Left lung (tissue), 10 donors: ENCODE measurements around the gene NFIA. TPM values are rescaled to one million over a fixed set of nuclear protein-coding genes. Genes with fewer than 3 reads are reported as not detected.

Experiments used
- ATAC-seq: fragments of 200-7000 bp; cut with Tn5 transposase; one replicate; pipeline ENCODE4 v1.9.1; 2020; ENCODE audit warnings: moderate library complexity
- DNase-seq, 4 donors: peaks; one replicate each; pipeline ENCODE4 v3.0.0-alpha.2; 2013 to 2020
- H3K27ac ChIP-seq, 2 donors: fragments of 200-600 bp; sonication (generic) in 1 of 2; one replicate each; pipeline versions ENCODE4 v1.5.0 to v1.8.0; 2020 to 2021
- H3K27me3 ChIP-seq, 2 donors: fragments of 200-600 bp; sonication (generic) in 1 of 2; one replicate each; pipeline versions ENCODE4 v1.5.0 to v1.8.0; 2020 to 2021
- H3K36me3 ChIP-seq, 2 donors: fragments of 200-600 bp; sonication (generic) in 1 of 2; one replicate each; pipeline versions ENCODE4 v1.5.0 to v1.8.0; 2020 to 2021
- H3K4me1 ChIP-seq, 2 donors: fragments of 200-600 bp; one replicate each; pipeline ENCODE4 v1.8.0; 2021
- H3K4me3 ChIP-seq, 2 donors: fragments of 200-600 bp; sonication (generic) in 1 of 2; one replicate each; pipeline versions ENCODE4 v1.5.0 to v1.8.0; 2020 to 2021; ENCODE audit warnings: mild to moderate bottlenecking in 1 of 2
- H3K9me3 ChIP-seq, 2 donors: fragments of 200-600 bp; sonication (generic) in 1 of 2; one replicate each; pipeline versions ENCODE4 v1.5.0 to v1.8.0; 2020 to 2021
- CTCF ChIP-seq, 2 donors: fragments of 200-600 bp; sonication (generic) in 1 of 2; IDR thresholded peaks; one replicate each; pipeline versions ENCODE4 v1.5.0 to v1.8.0; 2021; ENCODE audit warnings: antibody characterized with exemption in 2 of 2
- intact Hi-C, 2 donors: fragments of 100-400 bp; cut with DNase I; formaldehyde crosslinking; loops; one replicate each; pipeline versions ENCODE4 v1.11.2 to v1.14.2; 2022
- polyA plus RNA-seq, 6 donors: library from polyadenylated mRNA; unstranded; fragments of 120-200 nt; gene quantifications; one replicate each; pipeline ENCODE4 v1.2.1, GENCODE V29; 2013; ENCODE audit not compliant: insufficient read length in 6 of 6
- total RNA-seq, 2 donors: library from RNA; stranded (reverse); fragmentation: NEBNext Ultra II Directional; extraction: Animal tissue kit (Norgen Biotek cat#: 25700); gene quantifications; one replicate each; pipeline ENCODE4 v1.2.1, GENCODE V29; 2021
- donor health status: DM: no; HTN: yes; CAD: no.
- donor health status: DM: no; HTN: no; CAD: no.

The NFIA gene
- total and polyA plus RNA-seq, 8 donors = 30.4 to 60.7 (median 37.6) TPM

GRCh38 chr1:61156576-61157467 lies 74.5 kb downstream of the NFIA start:
- intact Hi-C loops = no loop called here

GRCh38 chr1:61157468-61157987 lies 75.2 kb downstream of the NFIA start:
- Histone ChIP-seq H3K27ac (peak overlapping the region in 1 of 2 donors; percentile 21), H3K9me3 (no peaks in the 10 kb centered on the region), H3K36me3 (no peaks in the 10 kb centered on the region), H3K4me3 (no peak overlapping the region), H3K27me3 (no peaks in the 10 kb centered on the region), H3K4me1 (peaks cover 14 to 17% of the 10 kb centered on the region in 2 donors)
- DNase-seq (peak in 2 of 4 donors; percentile 52 to 64), ATAC-seq (peak; percentile 77)
- intact Hi-C loops = no loop called here
- no peak for TF ChIP-seq CTCF (IDR thresholded peaks at IDR 0.05)

More at GRCh38 chr1:61156576-61157467, 74.5 kb downstream of the NFIA start:
- Histone ChIP-seq H3K27ac (peak overlapping the region in 1 of 2 donors; percentile 21), H3K9me3 (no peaks in the 10 kb centered on the region), H3K27me3 (no peaks in the 10 kb centered on the region), H3K4me3 (no peak overlapping the region), H3K36me3 (no peaks in the 10 kb centered on the region), H3K4me1 (peaks cover 14 to 20% of the 10 kb centered on the region in 2 donors)
- TF ChIP-seq CTCF (IDR thresholded peaks at IDR 0.05) = no peak
- ATAC-seq (peak; percentile 46), DNase-seq (no peak)

GRCh38 chr1:61158591-61158990 lies 76.2 kb downstream of the NFIA start:
- no peak for ATAC-seq
- H3K4me3 ChIP-seq = no peak overlapping the region
- no peak overlapping the region for H3K27ac ChIP-seq
- no peaks in the 10 kb centered on the region for H3K9me3 ChIP-seq
- DNase-seq = no peak
- H3K27me3 ChIP-seq = no peaks in the 10 kb centered on the region
- intact Hi-C loops = no loop called here
- no peaks in the 10 kb centered on the region for H3K36me3 ChIP-seq
- TF ChIP-seq CTCF (IDR thresholded peaks at IDR 0.05) = no peak
- peaks cover 14 to 15% of the 10 kb centered on the region in 2 donors for H3K4me1 ChIP-seq

GRCh38 chr1:61160526-61160925 lies 78.2 kb downstream of the NFIA start:
- no peak for TF ChIP-seq CTCF (IDR thresholded peaks at IDR 0.05)
- H3K4me1 ChIP-seq = peaks cover 14 to 15% of the 10 kb centered on the region in 2 donors
- no peaks in the 10 kb centered on the region for H3K36me3 ChIP-seq
- no peaks in the 10 kb centered on the region for H3K9me3 ChIP-seq
- intact Hi-C loops = no loop called here
- no peak overlapping the region for H3K4me3 ChIP-seq
- H3K27ac ChIP-seq = no peak overlapping the region
- no peaks in the 10 kb centered on the region for H3K27me3 ChIP-seq
- ATAC-seq (no peak), DNase-seq (no peak)

- ATAC-seq = peak; percentile 57
- no peak for TF ChIP-seq CTCF (IDR thresholded peaks at IDR 0.05)
- no peak for DNase-seq
- Histone ChIP-seq H3K4me1 (peaks cover 3 to 8% of the 10 kb centered on the region in 2 donors), H3K27me3 (no peaks in the 10 kb centered on the region), H3K4me3 (no peak overlapping the region), H3K9me3 (no peaks in the 10 kb centered on the region), H3K36me3 (no peaks in the 10 kb centered on the region), H3K27ac (no peak overlapping the region)
- intact Hi-C loops = no loop called here
These were observed 80.3 kb downstream of the NFIA start for GRCh38 chr1:61162520-61163258.
